IPS-15b (cell line): ENCODE measurements around the gene SLC25A45.
"Not testable (repeated sequence)": the region's sequence is repeated elsewhere in the genome, so short reads cannot be mapped to it uniquely, and the experiment has no call there.

ENCODE experiments used
- H3K27me3 ChIP-seq: one replicate; pipeline ENCODE4 v1.6.1; 2013; ENCODE audit warnings: low read length; ENCODE audit not compliant: control insufficient read depth, insufficient read depth
- H3K36me3 ChIP-seq: one replicate; pipeline ENCODE4 v1.6.1; 2013; ENCODE audit warnings: low read length; ENCODE audit not compliant: control insufficient read depth, insufficient read depth
- H3K4me1 ChIP-seq: one replicate; pipeline ENCODE4 v1.6.1; 2013; ENCODE audit warnings: mild to moderate bottlenecking, low read length; ENCODE audit not compliant: control insufficient read depth, insufficient read depth
- H3K4me3 ChIP-seq: one replicate; pipeline ENCODE4 v1.5.1; 2013; ENCODE audit warnings: low read depth, low read length
- H3K9ac ChIP-seq: one replicate; pipeline ENCODE4 v1.6.1; 2013; ENCODE audit warnings: low read depth, mild to moderate bottlenecking, low read length
- H3K9me3 ChIP-seq: one replicate; pipeline ENCODE4 v1.6.1; 2013; ENCODE audit warnings: mild to moderate bottlenecking, low read length; ENCODE audit not compliant: control insufficient read depth, insufficient read depth

Gene SLC25A45

DNA sequence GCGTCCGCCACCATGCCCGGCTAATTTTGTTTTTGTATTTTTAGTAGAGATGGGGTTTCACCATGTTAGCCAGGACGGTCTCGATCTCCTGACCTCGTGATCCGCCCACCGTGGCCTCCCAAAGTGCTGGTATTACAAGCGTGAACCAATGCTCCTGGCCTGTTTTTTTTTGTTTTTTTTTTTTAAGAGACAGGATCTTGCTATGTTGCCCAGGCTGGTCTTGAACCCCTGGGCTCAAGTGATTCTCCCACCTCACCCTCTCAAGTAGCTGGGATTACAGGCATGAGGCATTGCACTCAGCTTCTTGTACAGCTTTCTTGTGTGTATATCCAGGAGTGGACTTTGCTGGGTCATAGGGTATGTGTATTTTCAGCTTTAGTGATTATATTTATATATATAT is 49.9 kb downstream of the SLC25A45 start:
- H3K9me3 ChIP-seq, H3K27me3 ChIP-seq, H3K4me1 ChIP-seq, H3K9ac ChIP-seq, H3K36me3 ChIP-seq, H3K4me3 ChIP-seq: not testable (repeated sequence)

DNA sequence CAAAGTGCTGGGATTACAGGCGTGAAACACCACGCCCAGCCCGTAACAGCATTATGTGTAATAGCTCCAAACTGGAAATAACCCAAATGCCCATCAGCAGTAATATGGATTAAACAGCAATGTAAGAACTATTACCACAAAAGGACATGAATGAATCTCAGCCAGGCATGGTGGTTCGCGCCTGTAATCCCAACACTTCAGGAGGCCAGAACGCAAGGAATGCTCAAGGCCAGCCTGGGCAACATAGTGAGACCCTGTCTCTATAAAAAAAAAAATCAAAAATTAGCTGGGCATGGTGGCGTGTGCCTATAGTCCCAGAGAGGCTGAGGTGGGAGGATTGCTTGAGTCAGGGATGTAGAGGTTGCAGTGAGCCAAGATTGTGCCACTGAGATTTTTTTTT is 51.9 kb downstream of the SLC25A45 start:
- H3K4me3 ChIP-seq: no peak overlapping the region
- peaks cover 2% of the 10 kb centered on the region for H3K4me1 ChIP-seq
- no peaks in the 10 kb centered on the region for H3K27me3 ChIP-seq
- H3K36me3 ChIP-seq: no peaks in the 10 kb centered on the region
- no peak overlapping the region for H3K9ac ChIP-seq
- H3K9me3 ChIP-seq: no peaks in the 10 kb centered on the region

DNA sequence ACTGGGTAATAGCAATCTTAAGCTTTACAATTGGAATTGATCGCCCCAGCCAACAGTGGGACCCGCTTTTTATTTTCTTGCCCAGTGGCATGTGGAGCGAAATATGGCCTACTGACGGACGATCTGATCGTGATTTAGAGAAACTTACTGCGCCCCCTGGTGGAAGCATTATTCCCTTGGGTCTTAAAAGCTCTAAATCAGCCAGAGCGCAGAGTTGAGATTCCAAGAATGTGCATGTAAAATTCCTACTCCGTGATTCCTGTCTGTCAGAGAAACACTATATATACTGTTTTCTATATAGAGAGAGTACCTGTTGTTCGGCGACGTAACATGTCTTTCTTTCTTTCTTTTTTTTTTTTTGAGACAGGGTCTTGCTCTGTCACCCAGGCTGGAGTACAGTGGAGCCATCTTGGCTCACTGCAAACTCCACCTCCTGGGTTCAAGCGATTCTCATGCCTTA is 52.5 kb downstream of the SLC25A45 start:
- H3K4me3 ChIP-seq: no peak overlapping the region

DNA sequence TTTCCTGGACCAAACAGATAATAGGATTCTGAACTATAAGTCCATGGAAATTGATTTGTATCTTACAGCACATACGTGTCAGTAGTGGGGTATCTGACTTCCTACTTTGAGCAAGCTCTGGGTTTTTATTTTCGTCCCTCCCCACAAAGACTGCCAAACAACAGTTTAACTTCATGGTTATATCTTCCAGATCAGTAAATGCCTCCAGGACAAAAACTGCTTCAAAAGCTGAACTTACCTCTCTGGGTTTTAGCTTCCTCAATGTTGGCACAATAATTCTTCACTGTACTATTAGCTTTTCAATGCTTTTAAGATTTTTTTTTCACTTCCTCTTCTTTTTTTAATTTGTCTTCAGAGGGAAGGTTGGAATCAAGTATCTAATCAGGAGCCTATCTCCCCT is 53.0 kb downstream of the SLC25A45 start:
- Histone ChIP-seq H3K4me3 (no peak overlapping the region), H3K9ac (no peak overlapping the region), H3K4me1 (no peaks in the 10 kb centered on the region), H3K9me3 (no peaks in the 10 kb centered on the region), H3K36me3 (no peaks in the 10 kb centered on the region), H3K27me3 (no peaks in the 10 kb centered on the region)

More for the DNA sequence above, 52.5 kb downstream of the SLC25A45 start:
- Histone ChIP-seq H3K36me3 (no peaks in the 10 kb centered on the region), H3K9ac (no peak overlapping the region), H3K27me3 (no peaks in the 10 kb centered on the region), H3K4me1 (peaks cover under 1% of the 10 kb centered on the region), H3K9me3 (no peaks in the 10 kb centered on the region)

DNA sequence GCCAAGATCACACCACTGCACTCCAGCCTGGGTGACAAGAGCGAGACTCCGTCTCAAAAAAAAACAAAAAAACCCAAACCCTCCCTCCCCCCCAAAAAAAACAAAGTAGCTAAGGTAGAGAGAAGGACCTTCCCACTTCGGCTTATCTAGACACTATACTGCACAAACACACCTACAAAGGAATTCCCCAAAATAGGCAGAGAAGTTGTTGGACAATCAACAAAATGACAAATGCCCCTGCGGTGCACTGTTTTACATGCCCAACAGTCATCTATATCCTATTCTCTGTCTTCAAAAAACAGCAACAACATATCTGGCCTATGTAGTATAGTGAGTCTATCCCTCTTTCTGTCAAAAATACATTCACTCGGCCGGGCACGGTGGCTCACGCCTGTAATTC is 55.4 kb downstream of the SLC25A45 start:
- H3K36me3 ChIP-seq: peaks cover 2% of the 10 kb centered on the region
- no peaks in the 10 kb centered on the region for H3K9me3 ChIP-seq
- no peaks in the 10 kb centered on the region for H3K4me1 ChIP-seq
- H3K27me3 ChIP-seq: no peaks in the 10 kb centered on the region
- H3K4me3 ChIP-seq: no peak overlapping the region
- H3K9ac ChIP-seq: no peak overlapping the region

DNA sequence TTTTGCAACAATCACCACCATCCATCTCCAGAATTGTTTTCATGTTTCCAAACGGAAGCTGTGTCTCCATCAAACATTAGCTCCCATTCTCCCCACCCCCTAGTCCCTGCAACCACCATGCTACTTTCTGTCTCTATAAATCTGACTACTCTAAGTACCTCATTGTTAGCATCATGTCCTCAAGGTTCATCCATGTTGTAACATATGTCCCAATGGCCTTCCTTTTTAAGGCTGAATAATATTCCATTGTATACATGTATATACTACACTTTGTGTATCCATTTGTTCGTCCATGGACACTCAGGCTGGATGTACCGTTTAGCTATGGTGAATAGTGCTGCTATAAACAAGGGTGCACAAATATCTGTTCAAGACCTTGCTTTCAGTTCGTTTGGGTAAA is 57.0 kb downstream of the SLC25A45 start:
- Histone ChIP-seq H3K4me3 (no peak overlapping the region), H3K36me3 (peaks cover 16% of the 10 kb centered on the region)

More for the DNA sequence above, 57.0 kb downstream of the SLC25A45 start:
- Histone ChIP-seq H3K4me1 (no peaks in the 10 kb centered on the region), H3K9me3 (no peaks in the 10 kb centered on the region), H3K9ac (no peak overlapping the region), H3K27me3 (no peaks in the 10 kb centered on the region)
